Liver (tissue), 9 donors: ENCODE measurements around the gene TMEM178B. TPM values are rescaled to one million over a fixed set of nuclear protein-coding genes. Genes with fewer than 3 reads are reported as not detected.

Experiments
- DNase-seq: peaks from one replicate; pipeline ENCODE4 v3.0.0-alpha.2; 2017; ENCODE audit warnings: low spot score
- H3K27ac ChIP-seq, 2 donors: one replicate each; pipeline ENCODE4 v1.7.0; 2013; ENCODE audit warnings: inconsistent platforms in 2 of 2, low read length in 2 of 2, control low read depth in 1 of 2, low read depth in 1 of 2, mild to moderate bottlenecking in 1 of 2
- H3K27me3 ChIP-seq, 4 donors: one replicate each; pipeline versions ENCODE4 v1.6.1 to v1.7.0; 2013; ENCODE audit warnings: low read length in 3 of 4, inconsistent platforms in 1 of 4, mild to moderate bottlenecking in 1 of 4, moderate library complexity in 1 of 4; ENCODE audit not compliant: control insufficient read depth in 4 of 4, insufficient read depth in 4 of 4
- H3K36me3 ChIP-seq, 4 donors: one replicate each; pipeline versions ENCODE4 v1.6.1 to v1.7.0; 2013; ENCODE audit warnings: low read length in 3 of 4, mild to moderate bottlenecking in 3 of 4, low read depth in 1 of 4, moderate library complexity in 1 of 4; ENCODE audit not compliant: control insufficient read depth in 4 of 4, insufficient read depth in 3 of 4
- H3K4me1 ChIP-seq, 4 donors: one replicate each; pipeline versions ENCODE4 v1.6.1 to v1.7.0; 2013; ENCODE audit warnings: low read length in 3 of 4, mild to moderate bottlenecking in 3 of 4, moderate library complexity in 1 of 4; ENCODE audit not compliant: control insufficient read depth in 4 of 4, insufficient read depth in 4 of 4
- H3K4me3 ChIP-seq, 3 donors: one replicate each; pipeline versions ENCODE4 v1.6.1 to v1.7.0; 2013; ENCODE audit warnings: low read length in 3 of 3, control low read depth in 1 of 3, low read depth in 1 of 3, mild to moderate bottlenecking in 1 of 3
- H3K9ac ChIP-seq, 2 donors: one replicate each; pipeline ENCODE4 v1.7.0; 2013; ENCODE audit warnings: low read length in 2 of 2, mild to moderate bottlenecking in 2 of 2, moderate library complexity in 2 of 2, control low read depth in 1 of 2, low read depth in 1 of 2
- H3K9me3 ChIP-seq, 4 donors: one replicate each; pipeline versions ENCODE4 v1.6.1 to v1.7.0; 2013; ENCODE audit warnings: low read length in 3 of 4; ENCODE audit not compliant: control insufficient read depth in 4 of 4
- EGR1 ChIP-seq, 2 donors: IDR thresholded peaks; 2 replicates each; pipeline ENCODE4 v1.6.1; 2016 to 2018; ENCODE audit warnings: antibody characterized with exemption in 2 of 2, low read depth in 2 of 2
- HNF4A ChIP-seq, 2 donors: conservative IDR thresholded peaks; 2 replicates each; pipeline ENCODE4 v1.6.1; 2016; ENCODE audit warnings: antibody characterized with exemption in 2 of 2, mild to moderate bottlenecking in 2 of 2
- RAD21 ChIP-seq, 2 donors: IDR thresholded peaks; 2 replicates each; pipeline ENCODE4 v1.6.1; 2016; ENCODE audit warnings: antibody characterized with exemption in 2 of 2, mild to moderate bottlenecking in 2 of 2
- RXRA ChIP-seq, 2 donors: IDR thresholded peaks; 2 replicates each; pipeline ENCODE4 v1.6.1; 2017 to 2018; ENCODE audit warnings: antibody characterized with exemption in 2 of 2, mild to moderate bottlenecking in 1 of 2
- SP1 ChIP-seq: IDR thresholded peaks from 2 replicates; pipeline ENCODE4 v1.6.1; 2018; ENCODE audit warnings: antibody characterized with exemption, mild to moderate bottlenecking
- YY1 ChIP-seq: IDR thresholded peaks from 2 replicates; pipeline ENCODE4 v1.6.1; 2016; ENCODE audit warnings: antibody characterized with exemption, mild to moderate bottlenecking
- WGBS: extraction: QIAGEN DNeasy Blood & Tissue Kit; methylation state at CpG from one replicate; pipeline ENCODE4 v1.1.7; 2013; 5-methylcytosine and 5-hydroxymethylcytosine counted together
- polyA plus RNA-seq, 2 donors: library from polyadenylated mRNA; stranded (reverse) in 1 of 2; unstranded in 1 of 2; fragments of 200-250 nt in 1 of 2; fragments of >200 nt in 1 of 2; fragmentation: Nextera tagmentation in 1 of 2; extraction: Ambion mirVana in 1 of 2; gene quantifications; one replicate each; pipeline versions ENCODE4 v1.2.1 to v1.2.3, GENCODE V29; 2013 to 2015
- total RNA-seq, 2 donors: library from RNA; depleted of rRNA; stranded (reverse); fragments of >200 nt; gene quantifications; one replicate each; pipeline ENCODE4 v1.2.3, GENCODE V29; 2014
- TF ChIP-seq, protein P1 (sequence below): IDR thresholded peaks from 2 replicates; pipeline ENCODE4 v1.6.1; 2016; ENCODE audit warnings: antibody characterized with exemption, mild to moderate bottlenecking
- TF ChIP-seq, protein P2 (sequence below): fragments of 150-350 bp; IDR thresholded peaks from 2 replicates; pipeline ENCODE4 v1.5.1; 2017; ENCODE audit warnings: improper control_type of control experiment, low read depth, low read length; ENCODE audit not compliant: missing input control
- donor health status: healthy.
- donor health status: healthy.
- donor health status: healthy.
- donor health status: healthy.
- donor health status: healthy.

The TMEM178B gene
- total and polyA plus RNA-seq, 4 donors = under 0.01 to 0.02 (median under 0.01) TPM; not detected in 1

GRCh38 chr7:141410353-141411000 is 336.6 kb downstream of the TMEM178B start:
- H3K27me3 ChIP-seq = no peaks in the 10 kb centered on the region
- no peak for DNase-seq

DNA sequence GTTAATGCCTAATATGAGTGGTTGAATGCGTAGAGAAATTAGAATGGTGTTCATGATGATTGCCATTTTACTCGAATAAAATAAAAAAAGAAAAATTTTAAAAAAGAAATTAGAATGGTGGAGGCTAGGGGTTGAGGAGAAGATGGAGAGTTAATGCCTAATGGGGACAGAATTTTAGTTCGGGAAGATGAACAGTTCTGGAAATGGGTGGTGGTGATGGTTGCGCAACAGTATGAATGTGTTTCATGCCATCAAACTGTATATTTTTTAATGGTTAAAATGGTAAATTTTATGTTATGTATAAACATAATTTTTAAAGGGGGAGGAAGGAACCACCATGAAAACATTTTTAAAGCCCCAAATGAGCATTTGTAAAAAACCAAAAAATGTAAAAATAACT is 337.3 kb downstream of the TMEM178B start:
- no peaks in the 10 kb centered on the region for H3K4me1 ChIP-seq
- H3K36me3 ChIP-seq = no peaks in the 10 kb centered on the region
- H3K4me3 ChIP-seq = no peak overlapping the region
- H3K9ac ChIP-seq = no peak overlapping the region
- no peak for DNase-seq
- WGBS = 89% methylated on average over 4 of the region's 4 CpGs
- no peaks in the 10 kb centered on the region for H3K9me3 ChIP-seq
- no peak for TF ChIP-seq YY1
- no peaks in the 10 kb centered on the region for H3K27me3 ChIP-seq
- H3K27ac ChIP-seq = no peak overlapping the region

More at GRCh38 chr7:141410353-141411000, 336.6 kb downstream of the TMEM178B start:
- no peak for TF ChIP-seq RAD21 (IDR thresholded peaks at IDR 0.05)
- TF ChIP-seq, protein P1, sequence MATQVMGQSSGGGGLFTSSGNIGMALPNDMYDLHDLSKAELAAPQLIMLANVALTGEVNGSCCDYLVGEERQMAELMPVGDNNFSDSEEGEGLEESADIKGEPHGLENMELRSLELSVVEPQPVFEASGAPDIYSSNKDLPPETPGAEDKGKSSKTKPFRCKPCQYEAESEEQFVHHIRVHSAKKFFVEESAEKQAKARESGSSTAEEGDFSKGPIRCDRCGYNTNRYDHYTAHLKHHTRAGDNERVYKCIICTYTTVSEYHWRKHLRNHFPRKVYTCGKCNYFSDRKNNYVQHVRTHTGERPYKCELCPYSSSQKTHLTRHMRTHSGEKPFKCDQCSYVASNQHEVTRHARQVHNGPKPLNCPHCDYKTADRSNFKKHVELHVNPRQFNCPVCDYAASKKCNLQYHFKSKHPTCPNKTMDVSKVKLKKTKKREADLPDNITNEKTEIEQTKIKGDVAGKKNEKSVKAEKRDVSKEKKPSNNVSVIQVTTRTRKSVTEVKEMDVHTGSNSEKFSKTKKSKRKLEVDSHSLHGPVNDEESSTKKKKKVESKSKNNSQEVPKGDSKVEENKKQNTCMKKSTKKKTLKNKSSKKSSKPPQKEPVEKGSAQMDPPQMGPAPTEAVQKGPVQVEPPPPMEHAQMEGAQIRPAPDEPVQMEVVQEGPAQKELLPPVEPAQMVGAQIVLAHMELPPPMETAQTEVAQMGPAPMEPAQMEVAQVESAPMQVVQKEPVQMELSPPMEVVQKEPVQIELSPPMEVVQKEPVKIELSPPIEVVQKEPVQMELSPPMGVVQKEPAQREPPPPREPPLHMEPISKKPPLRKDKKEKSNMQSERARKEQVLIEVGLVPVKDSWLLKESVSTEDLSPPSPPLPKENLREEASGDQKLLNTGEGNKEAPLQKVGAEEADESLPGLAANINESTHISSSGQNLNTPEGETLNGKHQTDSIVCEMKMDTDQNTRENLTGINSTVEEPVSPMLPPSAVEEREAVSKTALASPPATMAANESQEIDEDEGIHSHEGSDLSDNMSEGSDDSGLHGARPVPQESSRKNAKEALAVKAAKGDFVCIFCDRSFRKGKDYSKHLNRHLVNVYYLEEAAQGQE = no peak
- no peaks in the 10 kb centered on the region for H3K36me3 ChIP-seq
- no peaks in the 10 kb centered on the region for H3K4me1 ChIP-seq
- WGBS = 85% methylated on average over 7 of the region's 7 CpGs
- no peak overlapping the region for H3K27ac ChIP-seq
- no peak overlapping the region for H3K9ac ChIP-seq
- H3K4me3 ChIP-seq = no peak overlapping the region
- no peaks in the 10 kb centered on the region for H3K9me3 ChIP-seq

GRCh38 chr7:141415999-141416398 is 342.1 kb downstream of the TMEM178B start:
- no peak for DNase-seq
- Histone ChIP-seq H3K27me3 (no peaks in the 10 kb centered on the region), H3K9ac (no peak overlapping the region), H3K27ac (no peak overlapping the region), H3K9me3 (no peaks in the 10 kb centered on the region), H3K4me3 (no peak overlapping the region), H3K4me1 (no peaks in the 10 kb centered on the region), H3K36me3 (no peaks in the 10 kb centered on the region)
- 85% methylated on average over 3 of the region's 3 CpGs for WGBS
- no peak for TF ChIP-seq SP1
- no peak for TF ChIP-seq RXRA (IDR thresholded peaks at IDR 0.05)
- TF ChIP-seq EGR1 (IDR thresholded peaks at IDR 0.05; ENCODE audit: low read depth in 2 of 2) = no peak
- TF ChIP-seq, protein P2, sequence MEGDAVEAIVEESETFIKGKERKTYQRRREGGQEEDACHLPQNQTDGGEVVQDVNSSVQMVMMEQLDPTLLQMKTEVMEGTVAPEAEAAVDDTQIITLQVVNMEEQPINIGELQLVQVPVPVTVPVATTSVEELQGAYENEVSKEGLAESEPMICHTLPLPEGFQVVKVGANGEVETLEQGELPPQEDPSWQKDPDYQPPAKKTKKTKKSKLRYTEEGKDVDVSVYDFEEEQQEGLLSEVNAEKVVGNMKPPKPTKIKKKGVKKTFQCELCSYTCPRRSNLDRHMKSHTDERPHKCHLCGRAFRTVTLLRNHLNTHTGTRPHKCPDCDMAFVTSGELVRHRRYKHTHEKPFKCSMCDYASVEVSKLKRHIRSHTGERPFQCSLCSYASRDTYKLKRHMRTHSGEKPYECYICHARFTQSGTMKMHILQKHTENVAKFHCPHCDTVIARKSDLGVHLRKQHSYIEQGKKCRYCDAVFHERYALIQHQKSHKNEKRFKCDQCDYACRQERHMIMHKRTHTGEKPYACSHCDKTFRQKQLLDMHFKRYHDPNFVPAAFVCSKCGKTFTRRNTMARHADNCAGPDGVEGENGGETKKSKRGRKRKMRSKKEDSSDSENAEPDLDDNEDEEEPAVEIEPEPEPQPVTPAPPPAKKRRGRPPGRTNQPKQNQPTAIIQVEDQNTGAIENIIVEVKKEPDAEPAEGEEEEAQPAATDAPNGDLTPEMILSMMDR = no peak
- no peak for TF ChIP-seq HNF4A (conservative IDR thresholded peaks at IDR 0.05)
- no peak for TF ChIP-seq YY1
- TF ChIP-seq, protein P1 = no peak
